Measurements from ENCODE around the gene DUS3L. TPM values are rescaled to one million over a fixed set of nuclear protein-coding genes. Genes with fewer than 3 reads are reported as not detected.
A peak's percentile ranks its signal among the peaks of the same experiment; 100 is the strongest.

Gene DUS3L
- total and polyA plus RNA-seq, 2 donors (not counting 1 experiment from before 2014, with no cell fraction given) = 84.6 to 118 TPM

- Mint-ChIP-seq H3K27ac (no peak overlapping the region), H3K9me3 (ENCODE audit: insufficient read depth) (no peaks in the 10 kb centered on the region), H3K4me1 (peaks cover 21% of the 10 kb centered on the region), H3K27me3 (peaks cover 14% of the 10 kb centered on the region), H3K4me3 (peak overlapping the region; percentile 1)
- no peak overlapping the region for H3K27ac ChIP-seq (ENCODE audit: low read length in 2 of 2)
- TF ChIP-seq EZH2 (IDR thresholded peaks at IDR 0.05; ENCODE audit: borderline replicate concordance, insufficient read depth, low read depth, low read length, poor library complexity, severe bottlenecking) (no peak), CTCF (IDR thresholded peaks at IDR 0.05) (no peak)
- H3K79me2 ChIP-seq (ENCODE audit: control insufficient read depth, insufficient read depth, low read length) = no peaks in the 10 kb centered on the region
- ChIA-PET POLR2A (no interaction called here), CTCF (interaction anchor here (1.0 to 1.1 kb wide), 2 partner anchors 215 to 216 kb away, joined by 3 to 4 read pairs; no protein-coding TSS in a partner anchor)
- no peak overlapping the region for H3K9ac ChIP-seq (ENCODE audit: low read length)
- H3K4me1 ChIP-seq (ENCODE audit: control insufficient read depth in 2 of 2, insufficient read depth in 2 of 2, low read length in 2 of 2) = peaks cover 18 to 27% of the 10 kb centered on the region in 2 donors
- no peak overlapping the region for H3K4me2 ChIP-seq (replicated peaks; ENCODE audit: low read depth, low read length, poor library complexity, severe bottlenecking)
- no peak overlapping the region for H3K4me3 ChIP-seq (ENCODE audit: control extremely low read depth in 1 of 5, extremely low read depth in 1 of 5, insufficient read depth in 1 of 5, low read depth in 2 of 5, low read length in 4 of 5)
- peaks cover 0 to 29% (median 0%) of the 10 kb centered on the region in 3 donors for H3K9me3 ChIP-seq (ENCODE audit: control extremely low read depth in 1 of 3, control insufficient read depth in 2 of 3, insufficient read depth in 1 of 3, low read length in 2 of 3)
- no peaks in the 10 kb centered on the region for H4K20me1 ChIP-seq (ENCODE audit: control insufficient read depth, insufficient read depth, low read length, poor library complexity, severe bottlenecking)
- no peak for ATAC-seq (ENCODE audit: low read depth)
- intact Hi-C loops (cut with micrococcal nuclease) = loop anchor here (5.0 kb wide), 1 partner anchor 100 kb away; no protein-coding TSS in a partner anchor
- no peak overlapping the region for H2AFZ ChIP-seq (ENCODE audit: insufficient read depth, low read depth, low read length, poor library complexity, severe bottlenecking)
- peaks cover 0 to 36% (median 15%) of the 10 kb centered on the region in 4 experiments for H3K27me3 ChIP-seq (replicated peaks in 1 of 4; ENCODE audit: control extremely low read depth in 1 of 4, control insufficient read depth in 3 of 4, insufficient read depth in 4 of 4, low read length in 3 of 4)
- DNase-seq = no peak
- WGBS (ENCODE audit: insufficient coverage) = 96% methylated on average over 5 of the region's 5 CpGs
- H3K36me3 ChIP-seq (replicated peaks in 1 of 2; ENCODE audit: control extremely low read depth in 1 of 2, control insufficient read depth in 1 of 2, extremely low read depth in 1 of 2, insufficient read depth in 2 of 2, low read length in 1 of 2) = no peaks in the 10 kb centered on the region
Observed at GRCh38 chr19:5806905-5807304, 15.9 kb upstream of the DUS3L start.

- no peak for DNase-seq
- no peaks in the 10 kb centered on the region for H3K79me2 ChIP-seq (ENCODE audit: control insufficient read depth, insufficient read depth, low read length)
- H3K4me2 ChIP-seq (replicated peaks; ENCODE audit: low read depth, low read length, poor library complexity, severe bottlenecking) = no peak overlapping the region
- no peaks in the 10 kb centered on the region for H3K9me3 Mint-ChIP-seq (ENCODE audit: insufficient read depth)
- H3K4me3 Mint-ChIP-seq = peak overlapping the region; percentile 1
- H3K27me3 Mint-ChIP-seq = peaks cover 16% of the 10 kb centered on the region
- intact Hi-C loops (cut with micrococcal nuclease) = loop anchor here (5.0 kb wide), 1 partner anchor 101 kb away; no protein-coding TSS in a partner anchor
- WGBS (ENCODE audit: insufficient coverage) = 0% methylated on average over 2 of the region's 6 CpGs
- TF ChIP-seq CTCF (IDR thresholded peaks at IDR 0.05) = peak; percentile 36
- no peak for TF ChIP-seq EZH2 (IDR thresholded peaks at IDR 0.05; ENCODE audit: borderline replicate concordance, insufficient read depth, low read depth, low read length, poor library complexity, severe bottlenecking)
- CTCF ChIA-PET = interaction anchor here (1.0 kb wide), 1 partner anchor 217 kb away, joined by 4 read pairs; no protein-coding TSS in a partner anchor
- no peak overlapping the region for H3K27ac ChIP-seq (ENCODE audit: low read length in 2 of 2)
- H3K36me3 ChIP-seq (replicated peaks in 1 of 2; ENCODE audit: control extremely low read depth in 1 of 2, control insufficient read depth in 1 of 2, extremely low read depth in 1 of 2, insufficient read depth in 2 of 2, low read length in 1 of 2) = no peaks in the 10 kb centered on the region
- no peaks in the 10 kb centered on the region for H4K20me1 ChIP-seq (ENCODE audit: control insufficient read depth, insufficient read depth, low read length, poor library complexity, severe bottlenecking)
- H3K4me3 ChIP-seq (ENCODE audit: control extremely low read depth in 1 of 5, extremely low read depth in 1 of 5, insufficient read depth in 1 of 5, low read depth in 2 of 5, low read length in 4 of 5) = no peak overlapping the region
- H3K27me3 ChIP-seq (replicated peaks in 1 of 4; ENCODE audit: control extremely low read depth in 1 of 4, control insufficient read depth in 3 of 4, insufficient read depth in 4 of 4, low read length in 3 of 4) = peaks cover 0 to 44% (median 19%) of the 10 kb centered on the region in 4 experiments
- no peak for ATAC-seq (ENCODE audit: low read depth)
- no peak overlapping the region for H3K9ac ChIP-seq (ENCODE audit: low read length)
- peaks cover 20 to 27% of the 10 kb centered on the region in 2 donors for H3K4me1 ChIP-seq (ENCODE audit: control insufficient read depth in 2 of 2, insufficient read depth in 2 of 2, low read length in 2 of 2)
- H3K27ac Mint-ChIP-seq = no peak overlapping the region
- POLR2A ChIA-PET = no interaction called here
- peaks cover 0 to 32% (median 0%) of the 10 kb centered on the region in 3 donors for H3K9me3 ChIP-seq (ENCODE audit: control extremely low read depth in 1 of 3, control insufficient read depth in 2 of 3, insufficient read depth in 1 of 3, low read length in 2 of 3)
- peak overlapping the region; percentile 62 for H2AFZ ChIP-seq (ENCODE audit: insufficient read depth, low read depth, low read length, poor library complexity, severe bottlenecking)
- peaks cover 22% of the 10 kb centered on the region for H3K4me1 Mint-ChIP-seq
Observed at GRCh38 chr19:5806133-5806489, 15.1 kb upstream of the DUS3L start.
